Smooth muscle cell (in vitro differentiated cells): ENCODE measurements around the gene RWDD1. TPM values are rescaled to one million over a fixed set of nuclear protein-coding genes. Genes with fewer than 3 reads are reported as not detected.
A peak's percentile ranks its signal among the peaks of the same experiment; 100 is the strongest.

ENCODE experiments used
- DNase-seq: peaks from one replicate; lab custom pipeline; 2025; ENCODE audit not compliant: unreplicated experiment; lab: John Stamatoyannopoulos, UW
- H2AFZ ChIP-seq: fragments of 200-600 bp; sonication (generic); 2 replicates; pipeline ENCODE4 v1.6.0; 2016; ENCODE audit warnings: antibody characterized with exemption, low read depth, mild to moderate bottlenecking
- H3F3A ChIP-seq: fragments of 200-600 bp; sonication (generic); 2 replicates; pipeline ENCODE4 v1.6.0; 2017; ENCODE audit warnings: antibody characterized with exemption, low read depth
- H3K27ac ChIP-seq: fragments of 200-600 bp; sonication (generic); 2 replicates; pipeline ENCODE4 v1.5.1; 2016; ENCODE audit warnings: low read depth, mild to moderate bottlenecking
- H3K27me3 ChIP-seq: fragments of 200-600 bp; sonication (generic); 2 replicates; pipeline ENCODE4 v1.6.1; 2016; ENCODE audit warnings: low read depth, mild to moderate bottlenecking
- H3K36me3 ChIP-seq: fragments of 200-600 bp; sonication (generic); 2 replicates; pipeline ENCODE4 v1.5.1; 2016; ENCODE audit warnings: low read depth
- H3K4me1 ChIP-seq: fragments of 200-600 bp; sonication (generic); 2 replicates; pipeline ENCODE4 v1.5.1; 2016; ENCODE audit warnings: low read depth
- H3K4me2 ChIP-seq: fragments of 200-600 bp; sonication (generic); 2 replicates; pipeline ENCODE4 v1.6.0; 2016; ENCODE audit warnings: mild to moderate bottlenecking
- H3K4me3 ChIP-seq: fragments of 200-600 bp; sonication (generic); 2 replicates; pipeline ENCODE4 v1.5.1; 2016; ENCODE audit warnings: mild to moderate bottlenecking
- H3K79me2 ChIP-seq: fragments of 200-600 bp; sonication (generic); 2 replicates; pipeline ENCODE4 v1.6.0; 2016; ENCODE audit warnings: low read depth, mild to moderate bottlenecking
- H3K9ac ChIP-seq: fragments of 200-600 bp; sonication (generic); 2 replicates; pipeline ENCODE4 v1.6.0; 2016; ENCODE audit warnings: low read depth
- H3K9me3 ChIP-seq: fragments of 200-600 bp; sonication (generic); replicated peaks from 2 replicates; pipeline ENCODE4 v1.5.1; 2016; ENCODE audit warnings: low read depth
- H4K20me1 ChIP-seq: fragments of 200-600 bp; sonication (generic); 2 replicates; pipeline ENCODE4 v1.6.0; 2016; ENCODE audit warnings: low read depth
- CTCF ChIP-seq: fragments of 200-600 bp; sonication (generic); IDR thresholded peaks from 2 replicates; pipeline ENCODE4 v1.5.1; 2017; ENCODE audit warnings: borderline replicate concordance, mild to moderate bottlenecking, antibody characterized with exemption; ENCODE audit not compliant: insufficient read depth, poor library complexity, severe bottlenecking
- WGBS: methylation state at CpG from one replicate; pipeline ENCODE4 v1.1.7; 2016; ENCODE audit warnings: low lambda C conversion rate; 5-methylcytosine and 5-hydroxymethylcytosine counted together
- polyA plus RNA-seq: library from polyadenylated mRNA; unstranded; fragments of >200 nt; fragmentation: Nextera tagmentation; extraction: Ambion mirVana; gene quantifications from 2 replicates; pipeline ENCODE4 v1.2.1, GENCODE V29; 2016
- total RNA-seq: library from RNA; depleted of rRNA; stranded (reverse); fragments of >200 nt; gene quantifications from 2 replicates; pipeline ENCODE4 v1.2.3, GENCODE V29; 2014

RWDD1 gene
- total and polyA plus RNA-seq, 2 experiments from 2014 or later: 64.0 to 69.4 TPM

GRCh38 chr6:116605935-116606334 lies 34.6 kb downstream of the RWDD1 start:
- no peaks in the 10 kb centered on the region for H3K27me3 ChIP-seq
- H3K79me2 ChIP-seq: no peaks in the 10 kb centered on the region
- no peak overlapping the region for H3K9ac ChIP-seq
- H3K4me1 ChIP-seq: peaks cover 4% of the 10 kb centered on the region
- no peak overlapping the region for H2AFZ ChIP-seq
- no peak overlapping the region for H3K4me3 ChIP-seq
- H3K36me3 ChIP-seq: no peaks in the 10 kb centered on the region
- H3K9me3 ChIP-seq: no peaks in the 10 kb centered on the region
- no peaks in the 10 kb centered on the region for H3F3A ChIP-seq
- TF ChIP-seq CTCF: no peak
- WGBS: 99% methylated on average over 4 of the region's 4 CpGs
- H4K20me1 ChIP-seq: no peaks in the 10 kb centered on the region
- H3K27ac ChIP-seq: no peak overlapping the region
- DNase-seq: no peak
- no peak overlapping the region for H3K4me2 ChIP-seq

GRCh38 chr6:116611056-116611455 lies 39.8 kb downstream of the RWDD1 start:
- H3K9me3 ChIP-seq: no peaks in the 10 kb centered on the region
- H3K27ac ChIP-seq: no peak overlapping the region
- H2AFZ ChIP-seq: no peak overlapping the region
- no peaks in the 10 kb centered on the region for H3F3A ChIP-seq
- peaks cover 17% of the 10 kb centered on the region for H3K4me1 ChIP-seq
- WGBS: 50% methylated on average over 4 of the region's 4 CpGs
- no peak for TF ChIP-seq CTCF
- no peak overlapping the region for H3K4me3 ChIP-seq
- DNase-seq: no peak
- H3K79me2 ChIP-seq: no peaks in the 10 kb centered on the region
- H4K20me1 ChIP-seq: no peaks in the 10 kb centered on the region
- no peak overlapping the region for H3K4me2 ChIP-seq
- no peaks in the 10 kb centered on the region for H3K27me3 ChIP-seq
- H3K9ac ChIP-seq: no peak overlapping the region
- no peaks in the 10 kb centered on the region for H3K36me3 ChIP-seq

DNA sequence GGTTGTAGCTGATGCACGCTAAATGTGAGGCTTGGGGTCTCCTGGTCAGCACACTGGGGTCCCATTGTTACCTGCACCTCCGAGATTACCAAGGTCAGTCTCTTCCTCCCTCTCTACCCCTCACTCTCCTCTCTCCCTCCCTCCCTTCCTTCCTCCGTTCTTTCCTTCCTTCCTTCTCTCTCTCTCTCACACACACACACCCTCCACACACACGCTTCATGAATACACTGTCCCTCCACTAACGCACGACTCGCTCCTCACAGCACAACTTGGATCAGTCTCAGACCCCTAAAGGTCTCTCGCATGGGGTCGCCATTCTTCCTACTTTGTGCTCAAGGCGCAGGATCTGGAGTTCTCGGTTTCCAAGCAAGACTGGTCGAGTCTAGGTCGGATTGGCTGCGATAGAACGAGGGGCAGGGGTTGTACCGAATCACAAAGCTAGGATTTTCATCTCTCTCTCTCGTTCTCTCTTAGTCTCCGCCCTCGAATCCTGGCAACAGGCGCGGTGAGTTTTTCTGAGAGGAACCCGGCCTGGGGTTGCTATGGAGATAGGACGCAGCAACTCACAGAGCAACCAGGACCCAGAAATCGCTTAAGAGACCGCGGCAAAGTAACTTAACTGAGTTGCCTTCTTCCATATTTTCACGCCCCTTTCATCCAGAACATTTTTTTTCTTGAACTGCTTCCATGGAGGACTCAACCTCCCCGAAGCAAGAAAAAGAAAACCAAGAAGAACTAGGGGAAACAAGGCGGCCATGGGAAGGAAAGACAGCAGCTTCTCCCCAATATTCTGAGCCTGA lies 44.8 kb downstream of the RWDD1 start, which contains the start of gene RSPH4A:
RSPH4A (plus strand) TSS at position 543 of the 800 bp plus-strand sequence; CDS start at position 688, 145 bp downstream.
- H3K4me3 ChIP-seq: peak within 1 kb of the TSS; percentile 72
- peak within 1 kb of the TSS; percentile 88 for H3K4me2 ChIP-seq
- no peak for TF ChIP-seq CTCF
- no peaks in the 10 kb centered on the region for H3K79me2 ChIP-seq
- H3K36me3 ChIP-seq: no peaks in the 10 kb centered on the region
- H3K9me3 ChIP-seq: no peaks in the 10 kb centered on the region
- peaks cover 22% of the 10 kb centered on the region for H3K27me3 ChIP-seq
- peak; percentile 53 for DNase-seq
- H3K27ac ChIP-seq: no peak within 1 kb of the TSS
- peak within 1 kb of the TSS; percentile 62 for H3K9ac ChIP-seq
- 1% methylated on average over 29 of the region's 29 CpGs for WGBS
- no peaks in the 10 kb centered on the region for H4K20me1 ChIP-seq
- H2AFZ ChIP-seq: peak within 1 kb of the TSS; percentile 89
- peaks cover 10% of the 10 kb centered on the region for H3K4me1 ChIP-seq
- H3F3A ChIP-seq: no peaks in the 10 kb centered on the region

- Histone ChIP-seq H3K9me3 (no peaks in the 10 kb centered on the region), H2AFZ (peak overlapping the region; percentile 80), H4K20me1 (no peaks in the 10 kb centered on the region), H3K9ac (peak overlapping the region; percentile 61), H3F3A (no peaks in the 10 kb centered on the region), H3K27me3 (peaks cover 28% of the 10 kb centered on the region), H3K79me2 (no peaks in the 10 kb centered on the region), H3K36me3 (no peaks in the 10 kb centered on the region), H3K4me3 (peak overlapping the region; percentile 72), H3K4me2 (peak overlapping the region; percentile 88), H3K27ac (no peak overlapping the region), H3K4me1 (peaks cover 5% of the 10 kb centered on the region)
- TF ChIP-seq CTCF: no peak
- DNase-seq: no peak
- 6% methylated on average over 16 of the region's 16 CpGs for WGBS
These were observed 45.4 kb downstream of the RWDD1 start for GRCh38 chr6:116616737-116617053.
